OCI-LY1 (cell line): ENCODE results near the gene B4GALT2.

Experiments used
- H2AFZ ChIP-seq: fragments of 200-600 bp; sonication (generic), shearing (Covaris generic); 2 replicates; pipeline ENCODE4 v1.6.0; 2014; ENCODE audit warnings: antibody characterized with exemption, mild to moderate bottlenecking, low read length
- H3F3A ChIP-seq: fragments of 200-600 bp; sonication (generic), shearing (Covaris generic); 2 replicates; pipeline ENCODE4 v1.6.0; 2014; ENCODE audit warnings: mild to moderate bottlenecking, antibody characterized with exemption, low read length, moderate library complexity; ENCODE audit not compliant: insufficient read depth
- H3K27ac ChIP-seq: fragments of 200-600 bp; sonication (generic); 2 replicates; pipeline ENCODE4 v1.5.1; 2014; ENCODE audit warnings: low read length, mixed run types, mild to moderate bottlenecking, low read depth; ENCODE audit not compliant: poor library complexity, severe bottlenecking
- H3K27me3 ChIP-seq: fragments of 200-600 bp; sonication (generic); 2 replicates; pipeline ENCODE4 v1.6.0; 2014; ENCODE audit warnings: antibody characterized with exemption, mild to moderate bottlenecking, low read length, moderate library complexity; ENCODE audit not compliant: insufficient read depth
- H3K36me3 ChIP-seq: fragments of 200-600 bp; sonication (generic); 2 replicates; pipeline ENCODE4 v1.6.1; 2014; ENCODE audit warnings: mild to moderate bottlenecking, antibody characterized with exemption, low read length, moderate library complexity, mixed read lengths; ENCODE audit not compliant: insufficient read depth
- H3K4me1 ChIP-seq: fragments of 200-600 bp; sonication (generic); 2 replicates; pipeline ENCODE4 v1.5.1; 2014; ENCODE audit warnings: mild to moderate bottlenecking, low read length, moderate library complexity; ENCODE audit not compliant: insufficient read depth, severe bottlenecking
- H3K4me2 ChIP-seq: fragments of 200-600 bp; sonication (generic), shearing (Covaris generic); 2 replicates; pipeline ENCODE4 v1.6.1; 2014; ENCODE audit warnings: low read length
- H3K4me3 ChIP-seq: fragments of 200-600 bp; sonication (generic); 2 replicates; pipeline ENCODE4 v1.5.1; 2014; ENCODE audit warnings: low read length, low read depth, mild to moderate bottlenecking, mixed read lengths; ENCODE audit not compliant: poor library complexity, severe bottlenecking
- H3K79me2 ChIP-seq: fragments of 200-600 bp; shearing (Covaris generic); 2 replicates; pipeline ENCODE4 v1.6.1; 2016; ENCODE audit warnings: mixed run types, low read length, mixed read lengths; ENCODE audit not compliant: insufficient read depth
- H3K9ac ChIP-seq: fragments of 200-600 bp; sonication (generic), shearing (Covaris generic); 2 replicates; pipeline ENCODE4 v1.6.1; 2014; ENCODE audit warnings: mild to moderate bottlenecking, low read length, mixed read lengths
- H3K9me2 ChIP-seq: fragments of 200-600 bp; sonication (generic), shearing (Covaris generic); 2 replicates; pipeline ENCODE4 v1.6.1; 2014; ENCODE audit warnings: low read depth, mild to moderate bottlenecking, low read length, mixed read lengths
- H3K9me3 ChIP-seq: fragments of 200-600 bp; shearing (Covaris generic); 2 replicates; pipeline ENCODE4 v1.6.1; 2014; ENCODE audit warnings: low read length, mixed read lengths
- H4K20me1 ChIP-seq: fragments of 200-600 bp; sonication (generic), shearing (Covaris generic); 2 replicates; pipeline ENCODE4 v1.6.0; 2016; ENCODE audit warnings: mild to moderate bottlenecking, low read length; ENCODE audit not compliant: insufficient read depth
- CTCF ChIP-seq: fragments of 200-600 bp; sonication (generic), shearing (Covaris generic); IDR thresholded peaks from 2 replicates; pipeline ENCODE4 v1.5.1; 2017; ENCODE audit warnings: mild to moderate bottlenecking, antibody characterized with exemption, low read length, moderate library complexity, mixed read lengths
- EZH2 ChIP-seq: fragments of 200-600 bp; sonication (generic), shearing (Covaris generic); IDR thresholded peaks from 2 replicates; pipeline ENCODE4 v1.8.0; 2017; ENCODE audit warnings: borderline replicate concordance, mixed run types, mild to moderate bottlenecking, antibody characterized with exemption, low read length, moderate library complexity, mixed read lengths

Gene B4GALT2

GRCh38 chr1:43978551-43979260 lies at the start of gene B4GALT2:
Gene B4GALT2 (plus strand): TSS chr1:43979210. CDS start chr1:43981161, 1,951 bp downstream.
- H3F3A ChIP-seq, result peaks cover 4% of the 10 kb centered on the region; the same call in 1 of the 2 replicates
- peak within 1 kb of the TSS; percentile 56 for H3K4me3 ChIP-seq
- 0 out of 2 replicates have a peak, but pooled peaks cover 8% of the 10 kb centered on the region for H3K27me3 ChIP-seq
- H3K9me3 ChIP-seq, result no peaks in the 10 kb centered on the region
- TF ChIP-seq CTCF (no peak), EZH2 (no peak)
- no peaks in the 10 kb centered on the region for H4K20me1 ChIP-seq
- H2AFZ ChIP-seq, result no peak within 1 kb of the TSS
- no peak within 1 kb of the TSS for H3K27ac ChIP-seq
- peak within 1 kb of the TSS; percentile 60; the same call in 1 of the 2 replicates for H3K9ac ChIP-seq
- no peaks in the 10 kb centered on the region for H3K79me2 ChIP-seq
- H3K9me2 ChIP-seq, result no peaks in the 10 kb centered on the region
- H3K4me1 ChIP-seq, result peaks cover 40% of the 10 kb centered on the region
- H3K4me2 ChIP-seq, result peak within 1 kb of the TSS; percentile 71
- peaks cover 34% of the 10 kb centered on the region for H3K36me3 ChIP-seq

- Histone ChIP-seq H3K4me2 (no peak overlapping the region), H4K20me1 (no peaks in the 10 kb centered on the region), H3F3A (no peaks in the 10 kb centered on the region), H2AFZ (no peak overlapping the region), H3K4me3 (no peak overlapping the region), H3K27me3 (no peaks in the 10 kb centered on the region), H3K9ac (no peak overlapping the region), H3K9me3 (no peaks in the 10 kb centered on the region), H3K4me1 (peaks cover 31% of the 10 kb centered on the region), H3K9me2 (no peaks in the 10 kb centered on the region), H3K79me2 (no peaks in the 10 kb centered on the region), H3K36me3 (peaks cover 7% of the 10 kb centered on the region; the same call in 1 of the 2 replicates), H3K27ac (peak overlapping the region; percentile 2)
- peak; percentile 62 for TF ChIP-seq CTCF
- TF ChIP-seq EZH2, result no peak
Measured at GRCh38 chr1:43930168-43930948, 48.7 kb upstream of the B4GALT2 start.

- no peak overlapping the region for H3K9ac ChIP-seq
- peak overlapping the region; percentile 2 for H3K27ac ChIP-seq
- H3F3A ChIP-seq, result no peaks in the 10 kb centered on the region
- no peak overlapping the region for H2AFZ ChIP-seq
- H3K4me1 ChIP-seq, result peaks cover 31% of the 10 kb centered on the region
- no peaks in the 10 kb centered on the region for H3K79me2 ChIP-seq
- H3K4me3 ChIP-seq, result no peak overlapping the region
- TF ChIP-seq CTCF (no peak), EZH2 (no peak)
- H3K4me2 ChIP-seq, result no peak overlapping the region
- H3K9me2 ChIP-seq, result no peaks in the 10 kb centered on the region
- no peaks in the 10 kb centered on the region for H3K9me3 ChIP-seq
- H4K20me1 ChIP-seq, result no peaks in the 10 kb centered on the region
- H3K36me3 ChIP-seq, result 0 out of 2 replicates have a peak, but pooled peaks cover 3% of the 10 kb centered on the region
- H3K27me3 ChIP-seq, result no peaks in the 10 kb centered on the region
Measured at GRCh38 chr1:43930949-43931275, 48.1 kb upstream of the B4GALT2 start.
